Pulmonary artery endothelial cell (primary cell): ENCODE results near the gene FNDC3B. TPM values are rescaled to one million over a fixed set of nuclear protein-coding genes. Genes with fewer than 3 reads are reported as not detected.

ENCODE experiments used
- DNase-seq: peaks from one replicate; pipeline ENCODE4 v3.0.0-alpha.2; 2011; ENCODE audit warnings: low read depth, low spot score
- total RNA-seq: library from RNA; depleted of rRNA; stranded (reverse); fragments of >200 nt; gene quantifications from 2 replicates; pipeline ENCODE4 v1.2.3, GENCODE V29; 2014

The FNDC3B gene
- total RNA-seq, 1 donor from 2014 or later: 106 TPM

DNA sequence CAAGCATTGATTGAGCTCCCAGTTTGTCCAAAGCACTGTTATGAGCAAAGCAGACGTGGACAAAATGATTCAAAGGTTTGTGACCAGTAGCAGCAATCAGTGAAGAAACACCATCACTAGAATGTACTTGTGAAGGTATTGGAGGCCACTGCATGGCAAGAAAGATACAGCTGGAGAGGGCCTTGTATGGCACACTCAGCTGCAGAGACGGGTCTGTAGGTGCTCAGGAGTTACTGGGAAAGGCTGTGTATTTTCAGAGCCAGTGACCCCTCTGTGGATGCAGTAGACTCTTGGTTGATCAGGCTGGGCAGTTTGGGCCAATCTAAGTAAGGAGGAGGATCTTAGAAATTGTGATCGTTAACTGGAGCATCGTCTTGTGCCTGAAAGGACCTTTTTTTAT, 288.9 kb downstream of the FNDC3B start:
- DNase-seq: no peak

DNA sequence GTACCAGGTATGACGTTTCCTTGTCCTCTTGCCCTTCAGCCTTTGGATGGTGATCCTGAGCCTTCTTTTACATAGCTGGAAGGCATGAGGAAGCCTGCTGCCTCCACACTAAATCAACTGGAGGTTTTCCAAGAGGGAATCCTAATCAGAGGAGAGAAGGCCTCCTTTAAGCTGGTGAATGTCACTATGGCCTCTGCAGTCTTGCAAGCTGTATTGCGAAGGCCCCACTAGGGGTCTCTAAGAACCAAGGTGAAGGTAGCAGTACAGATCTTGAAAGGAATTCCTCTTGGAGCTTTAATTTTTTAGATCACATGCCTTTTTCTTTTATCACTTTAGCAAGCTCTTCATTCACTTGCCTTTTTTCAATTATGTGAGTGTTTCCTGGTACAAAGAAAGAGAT, 289.7 kb downstream of the FNDC3B start:
- no peak for DNase-seq

DNA sequence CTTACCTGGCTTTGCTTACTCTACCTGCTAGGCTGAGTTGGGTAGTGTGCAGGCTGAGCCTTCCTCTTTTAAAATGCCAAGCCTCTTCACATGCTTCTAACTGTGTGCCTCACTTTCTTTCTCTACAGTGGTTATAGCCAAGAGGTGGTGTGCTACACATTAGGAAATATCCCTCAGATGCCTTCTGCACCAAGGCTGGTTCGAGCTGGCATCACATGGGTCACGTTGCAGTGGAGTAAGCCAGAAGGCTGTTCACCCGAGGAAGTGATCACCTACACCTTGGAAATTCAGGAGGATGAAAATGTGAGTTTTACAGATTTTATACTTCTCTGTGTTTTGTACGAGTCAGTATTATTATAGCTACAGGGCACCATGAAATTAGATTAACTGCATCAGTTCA, 291.0 kb downstream of the FNDC3B start:
- DNase-seq: no peak

DNA sequence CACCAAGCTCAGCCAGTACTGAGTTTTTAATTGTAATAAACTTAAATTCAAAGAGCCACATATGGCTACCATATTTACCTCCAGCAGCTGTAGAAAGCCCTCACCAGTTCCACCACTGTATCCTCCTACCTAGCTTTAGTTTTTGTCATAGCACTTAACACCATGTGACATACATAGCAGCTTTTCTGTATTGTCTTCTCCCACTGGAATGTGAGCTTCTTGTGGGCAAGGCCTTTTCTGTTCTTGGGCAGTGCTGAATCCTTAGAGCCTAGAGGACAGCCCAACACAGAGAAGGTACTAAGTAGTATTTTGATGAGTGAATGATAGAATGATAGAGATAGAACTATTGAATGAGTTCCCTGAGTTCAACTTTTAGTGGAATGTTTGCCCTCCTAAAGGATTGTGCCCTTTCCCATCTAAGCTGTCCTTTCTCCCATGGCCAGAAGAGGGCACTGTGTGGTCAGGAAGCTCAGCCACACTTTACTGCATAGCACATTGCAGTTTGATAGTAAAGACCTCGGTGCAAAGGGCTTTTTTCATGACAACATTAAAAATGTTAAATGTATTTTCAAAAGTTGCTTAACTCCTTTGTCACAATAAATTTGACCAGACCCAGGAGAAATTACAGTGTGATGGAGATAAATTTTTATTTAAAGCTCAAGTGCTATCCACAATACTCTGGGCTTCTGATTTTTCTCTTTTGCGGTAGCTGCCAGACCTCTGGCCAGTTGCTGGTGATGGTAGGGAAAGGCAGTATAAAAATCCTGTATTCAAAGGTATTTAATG, 293.1 kb downstream of the FNDC3B start:
- no peak for DNase-seq

DNA sequence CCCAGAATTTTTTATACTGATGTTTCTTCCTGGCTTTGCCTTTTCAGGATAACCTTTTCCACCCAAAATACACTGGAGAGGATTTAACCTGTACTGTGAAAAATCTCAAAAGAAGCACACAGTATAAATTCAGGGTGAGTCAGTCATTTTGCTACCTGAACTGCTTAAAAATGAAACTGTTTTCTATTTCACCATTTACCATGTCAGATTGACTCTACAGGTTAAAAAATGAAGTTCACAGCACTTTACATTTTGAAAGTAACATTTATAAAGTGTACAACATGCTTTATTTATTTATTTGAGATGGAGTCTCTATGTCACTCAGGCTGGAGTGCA, 293.6 kb downstream of the FNDC3B start:
- DNase-seq: no peak

DNA sequence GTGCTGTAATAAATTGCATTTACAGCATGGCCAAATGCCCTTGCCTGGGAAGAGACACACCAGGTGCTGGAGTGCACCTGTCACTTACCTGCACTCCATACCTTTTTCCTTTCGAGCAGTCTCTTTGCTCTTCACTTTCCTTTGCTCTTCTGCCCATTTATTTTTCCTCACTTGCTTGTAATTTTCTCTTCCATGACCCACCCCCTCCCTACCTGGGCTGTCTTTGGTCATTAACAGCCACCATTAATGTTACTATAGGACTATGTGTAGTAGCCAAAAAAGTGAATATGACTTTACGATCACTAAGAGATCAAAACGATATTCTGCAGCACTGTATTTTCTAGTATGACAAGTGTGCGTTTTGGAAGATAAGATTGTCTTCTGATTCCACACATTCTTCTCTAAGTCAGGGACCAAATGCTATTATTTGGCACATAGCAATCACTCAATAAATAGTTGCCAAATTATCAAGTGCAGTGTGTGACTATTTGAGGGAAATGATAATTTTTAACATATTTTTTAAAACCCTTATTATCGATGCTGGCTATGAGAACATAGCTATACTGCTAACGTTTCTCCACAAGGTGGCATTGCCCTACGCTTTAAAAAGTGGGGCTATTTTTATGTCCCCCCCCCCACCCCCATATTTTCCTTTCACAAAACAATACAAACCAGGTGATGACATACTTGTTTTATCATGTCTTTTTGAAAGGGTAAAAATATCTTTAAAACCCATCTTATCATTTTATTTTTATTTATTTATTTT, 294.5 kb downstream of the FNDC3B start:
- DNase-seq: no peak

DNA sequence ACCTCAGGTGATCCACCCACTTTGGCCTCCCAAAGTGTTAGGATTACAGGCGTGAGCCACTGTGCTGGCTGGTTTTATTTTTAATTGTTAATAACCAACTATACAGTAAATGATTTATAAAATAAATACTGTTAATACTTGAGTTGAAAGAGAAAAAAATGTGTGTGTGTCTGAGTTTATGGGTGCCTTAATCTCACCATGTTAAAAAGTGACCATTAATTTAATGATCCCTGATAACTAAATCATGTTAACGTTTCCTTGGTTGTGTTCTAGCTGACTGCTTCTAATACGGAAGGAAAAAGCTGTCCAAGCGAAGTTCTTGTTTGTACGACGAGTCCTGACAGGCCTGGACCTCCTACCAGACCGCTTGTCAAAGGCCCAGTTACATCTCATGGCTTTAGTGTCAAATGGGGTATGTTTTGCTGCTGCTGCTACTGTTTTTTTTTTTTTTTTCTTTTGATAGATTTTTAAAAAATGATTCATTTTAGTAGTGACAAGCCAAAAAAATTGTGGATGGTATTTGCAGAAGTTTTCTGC, 295.4 kb downstream of the FNDC3B start:
- no peak for DNase-seq

DNA sequence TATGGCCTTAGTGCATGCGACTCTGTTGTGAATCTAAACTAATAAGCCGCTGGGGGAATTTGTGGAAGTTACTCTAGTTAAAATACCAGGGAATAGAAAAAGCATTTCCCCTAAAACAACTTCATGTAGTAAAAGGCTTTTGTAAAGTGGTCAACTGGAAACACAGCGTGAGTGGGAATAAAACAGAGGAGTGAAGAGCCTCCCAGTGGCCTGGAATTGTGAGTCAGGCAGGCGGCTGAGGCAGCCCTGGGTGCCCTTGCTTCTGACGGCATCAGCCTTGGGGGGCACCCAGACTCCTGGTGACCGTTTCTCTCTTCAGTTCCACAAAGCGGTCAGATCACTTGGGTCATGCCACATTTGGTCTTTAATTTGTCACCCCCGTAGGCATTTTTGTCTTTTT, 300.5 kb downstream of the FNDC3B start:
- DNase-seq: no peak

DNA sequence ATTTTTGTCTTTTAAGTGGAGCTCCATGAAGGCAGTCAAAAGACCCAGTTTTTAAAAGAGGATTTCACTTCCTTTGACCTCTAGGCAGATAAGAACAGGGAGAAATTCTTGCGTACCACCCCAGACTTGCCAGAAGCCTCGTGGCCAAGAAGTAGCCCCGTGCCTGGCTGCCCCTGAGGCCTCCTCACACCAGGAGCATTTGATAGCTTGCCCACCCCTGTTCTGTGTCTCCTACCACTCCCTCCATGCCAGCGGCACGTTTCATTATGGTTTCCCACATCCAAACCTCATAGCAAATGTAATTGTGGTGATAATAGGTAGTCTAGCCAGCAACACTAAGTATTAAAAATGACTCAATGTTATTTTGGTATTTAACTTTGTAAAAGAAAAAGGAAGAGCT, 301.2 kb downstream of the FNDC3B start:
- no peak for DNase-seq

DNA sequence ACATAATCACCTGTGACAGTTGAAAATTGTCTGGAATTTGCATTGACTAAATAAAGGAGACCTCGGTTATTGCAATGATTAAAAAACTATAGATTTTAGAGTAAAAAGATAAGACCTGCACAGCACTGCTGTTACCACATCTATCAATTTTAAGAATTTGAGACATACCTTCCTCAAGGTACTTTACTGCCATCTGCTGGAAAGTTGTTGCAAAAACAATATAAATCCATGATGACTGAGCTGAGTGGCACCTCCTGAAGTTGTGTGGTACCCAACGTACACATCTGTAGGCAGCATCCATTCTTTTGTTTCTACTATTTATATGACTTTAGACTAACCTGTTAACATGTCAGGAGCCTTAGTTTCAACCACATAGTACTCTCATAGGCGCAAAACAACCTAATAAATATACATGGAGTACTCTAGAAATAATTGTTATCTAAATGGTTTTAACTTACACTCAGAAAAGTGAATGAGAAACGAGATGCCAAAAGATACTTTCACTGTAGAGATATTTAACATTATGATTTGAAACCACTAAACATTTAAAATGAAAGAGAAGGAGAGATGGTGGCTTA, 302.2 kb downstream of the FNDC3B start:
- no peak for DNase-seq

DNA sequence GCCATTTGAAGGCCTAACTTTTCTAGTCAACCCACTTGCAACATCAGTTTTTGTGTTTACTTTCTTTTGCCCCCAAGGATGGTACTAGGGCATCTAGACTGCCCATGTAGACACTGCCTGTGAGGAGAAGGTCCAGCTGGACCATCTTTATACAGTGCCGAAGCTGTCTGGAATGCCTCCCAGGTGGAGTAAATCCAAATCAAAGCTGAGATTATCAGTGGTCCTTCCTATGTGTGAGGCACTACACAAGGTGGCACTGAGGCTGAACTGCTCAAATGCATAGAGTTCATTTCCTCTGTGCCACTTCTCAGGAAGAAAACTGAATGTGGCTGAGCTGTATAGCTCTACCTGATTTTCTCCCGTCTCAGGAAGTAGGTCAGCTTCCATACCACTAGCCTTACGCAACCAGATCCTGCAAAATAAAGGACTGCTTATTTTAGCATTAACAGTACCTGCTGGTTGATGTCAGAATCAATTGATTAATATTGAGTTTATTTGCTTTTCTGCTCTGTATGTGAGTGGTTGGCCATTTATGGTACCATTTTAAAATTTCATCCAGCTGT, 302.8 kb downstream of the FNDC3B start:
- no peak for DNase-seq

DNA sequence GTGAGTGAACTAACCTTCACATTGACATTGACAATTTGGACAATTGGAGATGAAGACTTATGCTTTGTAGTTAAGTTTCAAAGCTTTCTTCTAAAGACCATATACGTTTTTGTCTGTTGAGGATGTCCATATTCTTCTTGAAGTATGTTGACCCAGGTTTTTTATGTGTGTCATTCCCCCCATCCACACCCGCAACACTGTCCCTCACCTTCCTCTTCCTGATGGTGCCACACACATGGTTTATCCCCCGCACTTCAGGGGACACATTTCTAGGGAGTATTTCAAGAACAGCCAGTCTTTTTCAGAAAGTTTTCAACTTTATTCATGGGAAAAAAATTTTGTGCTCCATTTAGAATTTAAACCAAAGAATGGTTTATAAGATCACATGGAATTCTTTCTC, 303.7 kb downstream of the FNDC3B start:
- no peak for DNase-seq

DNA sequence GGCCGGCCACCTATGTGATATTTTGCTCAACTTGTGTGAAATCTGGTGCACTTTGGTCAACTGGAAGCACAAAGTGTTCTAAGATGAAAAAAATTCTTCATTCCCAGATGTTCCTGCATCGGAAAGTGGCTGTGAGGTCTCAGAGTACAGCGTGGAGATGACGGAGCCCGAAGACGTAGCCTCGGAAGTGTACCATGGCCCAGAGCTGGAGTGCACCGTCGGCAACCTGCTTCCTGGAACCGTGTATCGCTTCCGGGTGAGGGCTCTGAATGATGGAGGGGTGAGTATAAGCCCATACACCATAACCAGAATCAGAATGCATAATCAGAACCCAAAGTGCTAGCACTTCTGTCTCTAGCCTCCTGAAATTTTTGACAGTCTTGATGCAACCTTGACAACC, 304.6 kb downstream of the FNDC3B start:
- DNase-seq: no peak

DNA sequence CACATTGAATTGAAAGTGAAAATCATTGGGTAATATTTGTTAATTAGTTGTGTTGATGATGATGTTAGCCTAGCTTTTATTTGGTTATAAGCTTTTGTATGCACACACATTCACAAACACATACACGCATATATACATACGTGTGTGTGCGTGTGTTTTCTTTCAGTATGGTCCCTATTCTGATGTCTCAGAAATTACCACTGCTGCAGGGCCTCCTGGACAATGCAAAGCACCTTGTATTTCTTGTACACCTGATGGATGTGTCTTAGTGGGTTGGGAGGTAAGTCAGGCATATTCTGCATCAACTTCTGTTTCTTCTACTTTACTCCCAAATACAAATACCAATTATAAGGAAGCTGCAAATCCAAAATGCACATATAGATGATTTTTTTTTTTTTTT, 306.8 kb downstream of the FNDC3B start:
- DNase-seq: no peak

DNA sequence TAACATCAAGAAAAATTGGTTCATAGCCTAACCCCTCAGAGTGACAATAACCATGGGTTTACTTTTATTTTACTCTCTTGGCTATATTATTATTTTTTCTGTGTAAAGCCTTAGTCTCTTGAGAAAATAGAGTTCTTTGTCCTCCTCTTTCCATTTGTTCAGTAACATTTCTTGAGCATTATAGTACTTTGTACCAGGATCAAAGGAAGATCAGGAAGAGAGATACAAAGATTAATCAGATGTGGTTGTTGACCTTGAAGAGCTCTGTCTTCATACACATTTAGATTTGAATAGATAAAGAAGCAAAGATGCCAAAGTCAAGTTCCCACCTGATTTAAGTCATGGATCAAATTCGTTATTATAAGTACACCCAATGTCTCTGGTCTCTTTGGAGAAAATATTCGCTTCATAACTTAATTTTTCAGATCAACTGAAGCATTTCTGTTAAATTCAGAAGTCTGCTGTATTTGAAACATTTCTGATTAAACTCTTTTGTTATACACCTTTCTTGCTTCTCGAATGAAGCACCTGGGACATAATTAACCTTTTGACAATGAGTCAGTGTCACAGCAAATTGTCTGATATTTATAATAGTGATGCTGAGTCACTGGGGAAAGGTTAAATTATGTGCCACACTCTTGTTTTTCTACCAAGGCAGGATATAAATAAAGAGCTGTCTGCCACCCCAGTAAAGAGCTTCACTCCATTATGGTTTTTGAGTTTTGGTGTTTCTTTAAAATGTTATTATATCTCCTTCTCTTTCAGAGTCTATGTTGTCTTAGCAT, 308.7 kb downstream of the FNDC3B start:
- no peak for DNase-seq

DNA sequence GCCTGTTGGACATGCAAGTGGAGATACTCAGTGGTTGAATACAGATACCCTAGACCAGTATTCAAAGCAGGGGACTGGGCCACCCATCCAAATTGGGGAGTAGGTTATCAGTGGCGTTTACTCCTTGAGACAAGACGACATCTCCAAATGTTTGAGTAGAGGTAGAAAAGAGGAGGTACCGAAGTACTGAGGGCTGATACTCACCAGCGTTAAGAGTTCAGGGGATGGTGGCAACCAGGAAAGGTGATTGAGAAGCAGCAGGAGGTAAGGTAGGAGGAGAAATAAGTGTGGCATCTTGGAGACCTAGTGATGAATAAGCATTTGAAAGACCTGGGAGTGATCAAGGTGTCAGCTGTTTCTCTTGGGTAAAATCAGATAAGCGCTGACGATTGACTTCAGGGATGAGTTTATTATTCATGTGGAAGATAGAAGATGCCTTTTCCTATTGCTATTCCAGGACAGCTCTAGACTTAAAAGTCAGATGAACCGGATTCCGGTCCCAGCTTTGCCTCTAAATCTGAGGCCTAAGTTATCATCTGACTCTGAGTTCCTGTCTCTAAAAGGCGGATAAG, 312.6 kb downstream of the FNDC3B start:
- DNase-seq: no peak

DNA sequence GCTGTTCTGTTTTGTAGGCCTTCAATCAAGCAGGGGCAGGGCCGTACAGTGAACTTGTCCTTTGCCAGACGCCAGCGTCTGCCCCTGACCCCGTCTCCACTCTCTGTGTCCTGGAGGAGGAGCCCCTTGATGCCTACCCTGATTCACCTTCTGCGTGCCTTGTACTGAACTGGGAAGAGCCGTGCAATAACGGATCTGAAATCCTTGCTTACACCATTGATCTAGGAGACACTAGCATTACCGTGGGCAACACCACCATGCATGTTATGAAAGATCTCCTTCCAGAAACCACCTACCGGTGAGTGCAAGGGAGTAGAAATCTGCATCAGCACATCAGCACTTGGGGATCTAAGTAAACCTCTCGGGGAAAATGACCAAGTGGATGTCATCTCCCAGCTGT, 313.4 kb downstream of the FNDC3B start:
- no peak for DNase-seq

DNA sequence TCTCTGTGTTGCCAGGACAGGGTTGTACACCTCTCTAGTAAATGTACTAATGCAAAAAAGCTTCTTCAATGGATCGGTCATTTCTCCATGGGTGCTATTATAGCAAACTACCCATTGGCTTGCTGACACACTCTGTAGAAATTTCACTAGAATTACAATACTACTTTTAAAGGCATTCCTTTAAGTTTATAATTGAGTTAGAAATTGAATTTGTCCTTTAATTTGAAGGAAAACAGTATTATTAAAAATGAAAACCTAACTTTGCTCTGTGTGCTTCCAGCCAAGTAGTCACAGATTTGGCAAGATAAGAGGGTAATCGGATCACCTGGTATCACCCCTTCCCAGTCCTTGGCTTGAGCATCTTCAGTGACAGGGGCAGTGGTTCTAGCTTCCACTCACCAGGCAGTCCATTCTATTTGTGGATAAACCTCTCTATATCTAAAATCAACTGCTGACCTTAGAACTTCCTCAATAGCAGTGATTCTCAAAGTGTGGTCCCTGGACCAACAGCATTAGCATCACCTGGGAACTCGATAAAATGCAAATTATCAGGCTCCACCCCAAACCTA, 315.6 kb downstream of the FNDC3B start:
- no peak for DNase-seq

DNA sequence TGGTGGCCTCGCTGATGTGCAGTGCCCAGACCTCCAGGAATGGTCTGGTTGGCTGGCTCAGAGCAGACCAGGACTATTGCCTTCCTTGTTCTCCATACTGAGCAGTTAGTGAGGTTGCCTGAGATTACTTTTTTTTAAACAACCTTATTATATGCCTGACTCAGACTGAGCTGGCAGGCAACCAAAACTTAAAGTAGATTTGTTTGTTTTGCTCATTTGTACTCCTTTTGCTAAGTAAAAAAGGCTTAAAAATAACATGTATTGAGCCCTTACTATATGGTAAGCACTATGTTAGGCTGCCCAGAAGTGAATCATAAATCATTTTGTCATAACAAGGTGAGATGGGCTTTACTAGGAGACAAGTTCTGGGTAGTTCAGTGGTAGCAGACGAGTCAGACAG, 316.5 kb downstream of the FNDC3B start:
- DNase-seq: peak; percentile 57

DNA sequence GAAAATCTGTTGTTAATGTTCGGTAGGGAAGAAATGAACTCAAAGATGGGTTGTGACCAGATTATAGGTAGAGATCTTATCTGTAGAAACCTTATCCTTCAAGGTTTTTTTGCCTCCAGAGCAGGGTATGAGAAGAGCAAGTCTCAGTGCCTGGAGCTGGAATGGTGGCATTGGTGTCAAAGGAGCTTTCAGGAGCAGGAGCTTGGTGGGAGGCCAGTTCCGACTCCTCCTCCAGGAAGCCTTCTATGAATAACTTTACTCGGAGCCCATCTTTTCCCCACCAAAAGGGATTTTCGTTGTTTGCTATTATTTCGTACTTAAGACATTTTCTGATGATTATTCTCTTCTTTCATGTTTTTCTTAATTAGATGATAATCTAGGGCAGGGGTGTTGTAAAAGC, 317.0 kb downstream of the FNDC3B start:
- no peak for DNase-seq
